Keratinocyte (primary cell): Measurements from ENCODE around the gene ZNF646. TPM values are rescaled to one million over a fixed set of nuclear protein-coding genes. Genes with fewer than 3 reads are reported as not detected.

Source experiments
- DNase-seq: peaks from one replicate; pipeline ENCODE4 v3.0.0-alpha.2; 2011; ENCODE audit warnings: low read depth, missing footprints, low spot score
- FAIRE-seq: peaks from 2 replicates; lab custom pipeline; 2011; peaks lifted over from hg19 to GRCh38; lab: Jason Lieb, UNC
- H2AFZ ChIP-seq: 2 replicates; pipeline ENCODE4 v1.6.0; 2012; ENCODE audit warnings: low read length, control low read depth, inconsistent platforms; ENCODE audit not compliant: control insufficient read depth
- H3K27ac ChIP-seq: 2 replicates; pipeline ENCODE4 v1.5.1; 2011; ENCODE audit warnings: low read length; ENCODE audit not compliant: control insufficient read depth, insufficient read depth
- H3K27me3 ChIP-seq: 3 replicates; pipeline ENCODE4 v1.6.0; 2011; ENCODE audit warnings: low read length; ENCODE audit not compliant: control insufficient read depth, insufficient read depth; ENCODE audit errors: extremely low read depth
- H3K36me3 ChIP-seq, 2 experiments: 2 replicates in 1 of 2; 3 replicates in 1 of 2; pipeline ENCODE4 v1.5.1; 2011; ENCODE audit warnings: low read length in 2 of 2, mild to moderate bottlenecking in 1 of 2; ENCODE audit not compliant: control insufficient read depth in 2 of 2, insufficient read depth in 2 of 2; ENCODE audit errors: extremely low read depth in 1 of 2
- H3K4me1 ChIP-seq: 3 replicates; pipeline ENCODE4 v1.5.1; 2011; ENCODE audit warnings: low read length; ENCODE audit not compliant: control insufficient read depth, insufficient read depth; ENCODE audit errors: extremely low read depth
- H3K4me2 ChIP-seq: 3 replicates; pipeline ENCODE4 v1.6.0; 2011; ENCODE audit warnings: low read depth, low read length; ENCODE audit not compliant: control insufficient read depth, insufficient read depth; ENCODE audit errors: extremely low read depth
- H3K4me3 ChIP-seq, 3 experiments: fragments of 200-600 bp in 1 of 3; sonication (generic) in 1 of 3; 2 replicates in 2 of 3; 3 replicates in 1 of 3; pipeline ENCODE4 v1.5.1; 2011 to 2016; ENCODE audit warnings: low read length in 3 of 3, mild to moderate bottlenecking in 3 of 3, control low read depth in 2 of 3, inconsistent platforms in 1 of 3, low read depth in 1 of 3, mixed read lengths in 1 of 3, mixed run types in 1 of 3, moderate library complexity in 1 of 3; ENCODE audit not compliant: control insufficient read depth in 2 of 3, insufficient read depth in 2 of 3; ENCODE audit errors: extremely low read depth in 1 of 3
- H3K79me2 ChIP-seq: 2 replicates; pipeline ENCODE4 v1.6.0; 2012; ENCODE audit warnings: low read length; ENCODE audit not compliant: control insufficient read depth, insufficient read depth
- H3K9ac ChIP-seq: 3 replicates; pipeline ENCODE4 v1.6.0; 2011; ENCODE audit warnings: low read length; ENCODE audit not compliant: control insufficient read depth, insufficient read depth; ENCODE audit errors: extremely low read depth
- H3K9me1 ChIP-seq: 3 replicates; pipeline ENCODE4 v1.6.0; 2011; ENCODE audit warnings: low read length; ENCODE audit not compliant: control insufficient read depth, insufficient read depth; ENCODE audit errors: extremely low read depth
- H3K9me3 ChIP-seq: 2 replicates; pipeline ENCODE4 v1.5.1; 2012; ENCODE audit warnings: low read depth, low read length; ENCODE audit not compliant: control insufficient read depth
- H4K20me1 ChIP-seq: 3 replicates; pipeline ENCODE4 v1.6.0; 2011; ENCODE audit warnings: low read length; ENCODE audit not compliant: control insufficient read depth, insufficient read depth; ENCODE audit errors: extremely low read depth
- EZH2 ChIP-seq: IDR thresholded peaks from one replicate; pipeline ENCODE4 v1.6.1; 2012; ENCODE audit warnings: inconsistent platforms, mild to moderate bottlenecking, low read length, moderate library complexity
- dilution Hi-C: fragments of 300-500 bp; cut with MboI; formaldehyde crosslinking; loops from one replicate; pipeline ENCODE4 v1.7.0; 2020; ENCODE audit warnings: low sequenced_read_pairs; ENCODE audit not compliant: extremely low pct_ligation_motif_present
- polyA plus RNA-seq, 5 experiments: library from polyadenylated mRNA; depleted of rRNA in 3 of 5; stranded (reverse) in 3 of 5; stranded (forward) in 1 of 5; unstranded in 1 of 5; fragments of >200 nt; gene quantifications; 1 replicate in 1 of 5; 2 replicates in 3 of 5; 3 replicates in 1 of 5; pipeline versions ENCODE4 v1.2.1 to v1.2.3, GENCODE V29; 2011 to 2012; ENCODE audit warnings: missing spikeins in 2 of 5, low read depth in 1 of 5, low replicate concordance in 1 of 5
- TF ChIP-seq, protein P1 (sequence below), 3 experiments: IDR thresholded peaks in 1 of 3; conservative IDR thresholded peaks in 1 of 3; optimal IDR thresholded peaks in 1 of 3; 2 replicates in 2 of 3; 3 replicates in 1 of 3; pipeline versions ENCODE3 to v1.5.1; 2011; ENCODE audit warnings: low read length in 3 of 3, mild to moderate bottlenecking in 3 of 3, moderate library complexity in 2 of 3, control low read depth in 1 of 3, inconsistent platforms in 1 of 3; ENCODE audit not compliant: insufficient read depth in 2 of 3; ENCODE audit errors: extremely low read depth in 1 of 3

ZNF646 gene
- polyA plus RNA-seq, 1 donor (not counting 4 experiments of a cell fraction or from before 2014, with no cell fraction given): 2.5 TPM

DNA sequence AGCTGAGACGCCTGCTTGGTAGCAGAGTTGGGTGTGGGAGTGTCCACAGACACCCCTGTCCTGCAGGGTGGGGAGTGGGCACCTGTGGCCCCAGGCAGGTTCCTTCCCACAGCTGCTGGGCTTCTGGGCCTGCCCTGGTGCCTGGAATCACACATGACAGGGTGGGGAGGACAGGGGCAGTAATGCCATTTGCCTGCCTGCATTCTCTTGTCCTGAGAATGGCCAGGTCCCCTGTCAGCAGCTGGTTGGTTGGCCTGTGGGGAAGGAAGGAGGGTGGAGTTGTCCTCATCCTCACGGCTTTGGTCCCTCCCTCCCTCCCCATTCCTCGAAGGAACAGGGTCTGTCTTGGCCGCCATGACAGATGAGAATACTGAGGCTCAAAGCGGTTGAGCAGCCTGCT, 9.3 kb downstream of the ZNF646 start:
- TF ChIP-seq EZH2: no peak
- TF ChIP-seq, protein P1, sequence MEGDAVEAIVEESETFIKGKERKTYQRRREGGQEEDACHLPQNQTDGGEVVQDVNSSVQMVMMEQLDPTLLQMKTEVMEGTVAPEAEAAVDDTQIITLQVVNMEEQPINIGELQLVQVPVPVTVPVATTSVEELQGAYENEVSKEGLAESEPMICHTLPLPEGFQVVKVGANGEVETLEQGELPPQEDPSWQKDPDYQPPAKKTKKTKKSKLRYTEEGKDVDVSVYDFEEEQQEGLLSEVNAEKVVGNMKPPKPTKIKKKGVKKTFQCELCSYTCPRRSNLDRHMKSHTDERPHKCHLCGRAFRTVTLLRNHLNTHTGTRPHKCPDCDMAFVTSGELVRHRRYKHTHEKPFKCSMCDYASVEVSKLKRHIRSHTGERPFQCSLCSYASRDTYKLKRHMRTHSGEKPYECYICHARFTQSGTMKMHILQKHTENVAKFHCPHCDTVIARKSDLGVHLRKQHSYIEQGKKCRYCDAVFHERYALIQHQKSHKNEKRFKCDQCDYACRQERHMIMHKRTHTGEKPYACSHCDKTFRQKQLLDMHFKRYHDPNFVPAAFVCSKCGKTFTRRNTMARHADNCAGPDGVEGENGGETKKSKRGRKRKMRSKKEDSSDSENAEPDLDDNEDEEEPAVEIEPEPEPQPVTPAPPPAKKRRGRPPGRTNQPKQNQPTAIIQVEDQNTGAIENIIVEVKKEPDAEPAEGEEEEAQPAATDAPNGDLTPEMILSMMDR (optimal IDR thresholded peaks at IDR 0.05 in 1 of 3, IDR thresholded peaks at IDR 0.05 in 1 of 3, conservative IDR thresholded peaks at IDR 0.05 in 1 of 3; ENCODE audit: extremely low read depth in 1 of 3, insufficient read depth in 2 of 3, low read length in 3 of 3): no peak
- H4K20me1 ChIP-seq: no peaks in the 10 kb centered on the region
- no peak overlapping the region for H3K4me3 ChIP-seq
- no peaks in the 10 kb centered on the region for H3K9me3 ChIP-seq
- H3K9ac ChIP-seq: no peak overlapping the region
- H3K4me1 ChIP-seq: peaks cover 9% of the 10 kb centered on the region
- H2AFZ ChIP-seq: no peak overlapping the region
- no peak for DNase-seq
- no peaks in the 10 kb centered on the region for H3K27me3 ChIP-seq
- FAIRE-seq: no peak
- H3K36me3 ChIP-seq: peaks cover 12 to 21% of the 10 kb centered on the region in 2 experiments
- dilution Hi-C loops: no loop called here
- H3K9me1 ChIP-seq: no peaks in the 10 kb centered on the region
- no peak overlapping the region for H3K27ac ChIP-seq
- H3K4me2 ChIP-seq: no peak overlapping the region
- peaks cover 24% of the 10 kb centered on the region for H3K79me2 ChIP-seq

DNA sequence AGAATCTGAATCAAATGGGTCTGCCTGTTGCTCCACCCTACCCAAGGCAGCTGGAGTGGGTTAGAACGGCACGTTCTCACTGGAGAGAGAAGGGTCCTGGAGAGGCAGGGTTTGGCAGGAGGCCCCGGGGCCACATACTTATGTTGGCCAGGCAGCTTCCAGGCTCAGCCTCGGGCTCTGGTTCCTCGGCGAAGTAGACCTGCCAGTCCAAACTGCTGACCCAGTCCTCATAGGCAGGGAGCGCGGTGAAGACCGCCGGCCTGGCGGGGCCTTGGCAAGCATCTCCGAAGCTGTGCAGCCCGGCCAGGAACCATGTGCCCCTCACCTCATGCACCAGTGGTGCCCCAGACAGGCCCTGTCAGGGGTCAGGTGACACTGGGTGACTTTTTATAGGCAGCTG, 9.8 kb downstream of the ZNF646 start:
- no peak for FAIRE-seq
- peaks cover 24% of the 10 kb centered on the region for H3K79me2 ChIP-seq
- dilution Hi-C loops: no loop called here
- H3K4me1 ChIP-seq: peaks cover 9% of the 10 kb centered on the region
- no peak overlapping the region for H3K27ac ChIP-seq
- H3K9me1 ChIP-seq: no peaks in the 10 kb centered on the region
- H3K4me3 ChIP-seq: no peak overlapping the region
- no peaks in the 10 kb centered on the region for H3K27me3 ChIP-seq
- H3K4me2 ChIP-seq: no peak overlapping the region
- no peaks in the 10 kb centered on the region for H4K20me1 ChIP-seq
- no peak for TF ChIP-seq EZH2
- TF ChIP-seq, protein P1 (optimal IDR thresholded peaks at IDR 0.05 in 1 of 3, IDR thresholded peaks at IDR 0.05 in 1 of 3, conservative IDR thresholded peaks at IDR 0.05 in 1 of 3; ENCODE audit: extremely low read depth in 1 of 3, insufficient read depth in 2 of 3, low read length in 3 of 3): no peak
- H3K36me3 ChIP-seq: peaks cover 11 to 21% of the 10 kb centered on the region in 2 experiments
- H3K9me3 ChIP-seq: no peaks in the 10 kb centered on the region
- DNase-seq: no peak
- no peak overlapping the region for H2AFZ ChIP-seq
- H3K9ac ChIP-seq: no peak overlapping the region
